COLO829 (cell line): ENCODE data around the gene TRIM13.
"Not testable (repeated sequence)": the region's sequence is repeated elsewhere in the genome, so short reads cannot be mapped to it uniquely, and the experiment has no call there.

Experiments
- DNase-seq: peaks from one replicate; pipeline ENCODE4 v3.0.0; 2012; ENCODE audit warnings: low spot score

Gene TRIM13, protein sequence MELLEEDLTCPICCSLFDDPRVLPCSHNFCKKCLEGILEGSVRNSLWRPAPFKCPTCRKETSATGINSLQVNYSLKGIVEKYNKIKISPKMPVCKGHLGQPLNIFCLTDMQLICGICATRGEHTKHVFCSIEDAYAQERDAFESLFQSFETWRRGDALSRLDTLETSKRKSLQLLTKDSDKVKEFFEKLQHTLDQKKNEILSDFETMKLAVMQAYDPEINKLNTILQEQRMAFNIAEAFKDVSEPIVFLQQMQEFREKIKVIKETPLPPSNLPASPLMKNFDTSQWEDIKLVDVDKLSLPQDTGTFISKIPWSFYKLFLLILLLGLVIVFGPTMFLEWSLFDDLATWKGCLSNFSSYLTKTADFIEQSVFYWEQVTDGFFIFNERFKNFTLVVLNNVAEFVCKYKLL

DNA sequence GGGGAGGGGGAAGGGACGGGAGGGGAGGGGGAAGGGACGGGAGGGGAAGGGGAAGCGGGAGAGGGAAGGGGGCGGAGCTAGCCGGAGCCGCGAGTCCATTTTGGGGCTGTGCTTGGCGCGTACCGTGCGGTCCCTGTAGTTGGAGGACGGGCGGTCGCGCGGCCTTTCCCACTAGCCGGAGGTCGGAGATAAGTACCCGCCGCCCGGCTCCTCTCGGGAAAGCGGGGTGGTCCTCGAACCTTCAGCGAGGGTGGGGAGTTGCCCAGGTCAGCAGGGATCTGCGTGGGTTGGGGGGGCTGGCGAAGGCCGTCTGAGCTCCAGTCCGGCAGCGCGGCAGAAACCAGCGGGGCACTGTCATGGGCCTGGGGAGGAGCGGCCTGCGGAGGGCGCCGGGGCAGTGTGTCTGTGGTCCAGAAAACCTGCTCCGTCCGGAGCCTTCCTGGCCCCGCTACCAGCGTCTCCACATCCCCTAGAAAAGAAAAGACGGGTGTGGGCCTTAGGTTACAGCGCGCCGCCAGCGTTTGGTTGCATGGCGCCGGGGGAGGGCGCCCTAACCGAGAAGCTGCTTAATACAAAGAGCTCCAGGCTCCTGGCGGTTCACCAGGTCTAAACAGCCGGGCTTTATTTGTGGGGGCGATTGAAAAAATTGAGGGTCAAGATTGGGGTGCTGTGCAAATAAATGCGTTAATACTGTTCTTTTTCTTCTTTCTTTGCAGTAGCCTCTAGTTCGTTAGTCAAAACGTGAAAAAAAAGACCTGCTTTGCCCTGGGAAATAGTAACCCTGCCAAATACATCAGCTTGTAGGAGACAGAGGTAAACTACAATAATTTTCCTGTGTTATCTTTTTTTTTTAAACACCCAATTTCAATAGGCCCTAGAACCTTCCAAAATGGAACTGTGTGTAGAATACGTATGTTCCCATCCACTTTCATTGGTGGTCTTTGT lies at the start of gene TRIM13:
TSS of gene TRIM13 (plus strand) at position 92 of the 945 bp plus-strand sequence. CDS start 14,899 bp downstream, outside the sequence.
- peak; percentile 81 for DNase-seq

DNA sequence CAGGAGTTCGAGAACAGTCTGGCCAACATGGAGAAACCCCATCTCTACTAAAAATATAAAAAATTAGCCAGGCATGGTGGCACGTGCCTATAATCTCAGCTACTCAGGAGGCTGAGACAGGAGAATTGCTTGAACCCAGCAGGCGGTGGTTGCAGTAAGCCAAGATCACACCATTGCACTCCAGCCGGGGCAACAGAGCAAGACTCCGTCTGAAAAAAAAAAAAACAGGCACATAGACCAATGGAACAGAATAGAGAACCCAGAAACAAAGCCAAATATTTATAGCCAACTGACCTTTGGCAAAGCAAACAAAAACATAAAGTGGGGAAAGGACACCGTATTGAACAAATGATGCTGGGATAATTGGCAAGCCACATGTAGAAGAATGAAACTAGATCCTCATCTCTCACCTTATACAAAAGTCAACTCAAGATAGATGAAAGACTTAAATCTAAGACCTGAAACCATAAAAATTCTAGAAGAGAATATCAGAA lies 48.0 kb upstream of the TRIM13 start:
- DNase-seq = not testable (repeated sequence)

DNA sequence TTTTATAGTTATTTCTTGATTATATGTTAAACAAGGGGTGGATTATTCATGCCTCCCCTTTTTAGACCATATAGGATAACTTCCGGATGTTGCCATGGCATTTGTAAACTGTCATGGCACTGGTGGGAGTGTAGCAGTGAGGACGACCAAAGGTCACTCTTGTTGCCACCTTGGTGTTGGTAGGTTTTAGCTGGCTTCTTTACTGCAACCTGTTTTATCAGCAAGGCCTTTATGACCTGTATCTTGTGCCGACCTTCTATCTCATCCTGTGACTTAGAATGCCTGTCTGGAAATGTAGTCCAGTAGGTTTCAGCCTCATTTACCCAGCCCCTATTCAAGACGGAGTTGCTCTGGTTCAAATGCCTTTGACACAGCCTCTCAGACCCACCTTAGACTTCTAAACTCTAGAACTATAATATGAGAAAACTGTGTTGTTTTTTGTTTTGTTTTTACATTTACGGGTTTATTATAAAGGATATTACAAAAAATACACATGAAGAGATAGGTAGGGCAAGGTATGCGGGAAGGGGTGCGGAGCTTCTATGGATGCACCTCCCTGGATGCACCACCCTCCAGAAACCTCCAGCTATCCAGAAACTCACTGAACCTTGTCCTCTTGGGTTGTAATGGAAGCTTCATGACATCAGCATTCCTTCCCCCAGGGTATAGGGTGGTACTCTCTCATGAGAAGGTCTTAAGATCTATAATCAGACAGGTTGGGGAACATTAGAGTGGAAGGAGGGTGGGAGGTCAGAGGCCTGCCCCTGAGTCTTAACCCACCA lies 44.9 kb upstream of the TRIM13 start:
- DNase-seq = no peak

DNA sequence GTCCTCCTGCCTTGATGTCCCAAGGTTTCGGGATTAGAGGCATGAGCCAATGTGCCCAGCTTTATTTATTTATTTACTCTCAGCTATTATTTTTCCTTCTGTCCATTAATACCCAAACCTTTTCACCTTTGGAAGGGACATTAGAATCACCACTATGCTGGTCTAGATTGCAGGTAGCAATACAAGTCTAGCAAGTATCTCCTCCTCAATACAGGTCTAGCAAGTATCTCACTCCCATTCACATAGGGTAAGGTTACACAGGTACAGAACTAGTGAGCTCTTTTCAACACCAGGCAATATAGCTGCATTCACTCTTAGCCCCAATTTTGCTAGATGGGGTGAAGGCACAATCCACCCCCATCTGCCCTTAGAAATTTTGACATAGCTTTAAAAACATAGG lies 43.3 kb upstream of the TRIM13 start:
- no peak for DNase-seq

DNA sequence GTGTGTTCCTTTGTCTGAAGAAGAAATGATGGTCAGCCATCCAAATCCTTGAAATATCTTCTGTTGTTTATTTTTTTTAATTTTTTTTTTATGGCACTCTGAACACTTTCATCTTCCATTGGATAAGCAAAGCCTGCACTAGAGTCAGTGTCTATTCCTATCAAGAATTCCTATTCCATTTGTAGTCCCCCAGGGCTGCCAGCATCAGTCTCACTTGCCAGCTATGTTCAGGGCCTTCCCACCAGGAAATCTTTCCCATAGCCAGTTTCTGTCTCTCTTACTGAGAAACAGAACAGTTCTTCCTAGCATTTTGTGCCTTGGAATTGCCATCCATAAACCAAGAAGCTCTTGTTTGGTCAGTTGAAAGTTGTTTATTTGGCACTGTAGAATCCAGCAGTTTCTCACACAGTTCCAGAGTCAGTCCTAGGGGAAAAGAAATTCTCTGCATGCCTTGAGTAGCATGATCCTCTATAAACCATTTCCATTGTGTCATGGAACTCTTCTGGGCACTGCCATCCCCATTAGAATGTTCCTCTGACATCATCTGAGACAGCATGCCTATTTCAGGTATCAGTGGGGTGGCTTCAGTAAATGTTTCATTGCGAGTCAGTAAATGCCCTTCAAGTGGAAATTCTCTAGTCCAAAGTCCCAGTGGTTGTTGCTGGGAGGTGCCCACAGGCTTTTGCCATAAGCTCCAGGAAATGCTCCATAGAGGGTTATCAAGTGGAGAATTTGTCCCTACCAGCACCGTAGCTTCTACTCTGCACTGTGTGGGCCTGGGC lies 42.0 kb upstream of the TRIM13 start:
- no peak for DNase-seq

DNA sequence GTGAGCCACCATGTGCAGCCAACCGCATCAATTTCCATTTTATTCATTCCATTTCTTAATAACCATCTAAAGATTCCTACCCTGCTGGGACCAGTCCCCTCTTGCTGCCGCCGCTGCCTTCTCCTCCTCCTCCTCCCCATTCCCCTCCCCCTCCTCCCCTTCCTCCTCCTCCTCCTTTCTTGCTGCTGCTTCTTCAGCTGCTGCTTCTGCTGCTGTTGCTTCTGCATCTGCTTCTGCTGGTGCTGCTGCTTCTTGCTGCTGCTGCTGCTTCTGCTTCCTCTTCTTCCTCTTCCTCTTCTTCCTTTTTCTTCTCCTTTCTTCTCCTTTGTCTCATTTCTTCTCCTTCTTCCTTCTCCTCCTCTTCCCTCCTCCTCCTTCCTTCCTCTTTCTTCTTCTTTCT lies 40.7 kb upstream of the TRIM13 start:
- DNase-seq = no peak

DNA sequence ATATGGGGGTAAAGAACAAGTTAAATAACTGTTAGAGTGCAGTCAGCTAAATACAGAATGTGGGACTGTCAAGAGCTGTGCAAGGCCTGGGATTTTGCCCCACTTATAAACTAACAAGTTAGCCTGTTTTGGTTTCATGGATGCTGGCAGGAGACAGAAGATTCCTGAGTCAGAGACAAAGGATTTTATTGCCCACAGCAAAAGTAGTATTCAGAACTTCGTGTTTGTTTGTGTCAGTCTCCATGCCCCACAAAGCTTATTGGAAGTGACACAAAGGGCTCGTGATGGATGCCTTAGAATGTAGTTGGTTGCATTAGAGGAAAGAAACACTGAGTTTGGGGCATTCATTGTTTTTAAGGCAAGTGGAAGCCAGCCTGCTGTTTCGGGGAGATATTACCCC lies 38.5 kb upstream of the TRIM13 start:
- no peak for DNase-seq

DNA sequence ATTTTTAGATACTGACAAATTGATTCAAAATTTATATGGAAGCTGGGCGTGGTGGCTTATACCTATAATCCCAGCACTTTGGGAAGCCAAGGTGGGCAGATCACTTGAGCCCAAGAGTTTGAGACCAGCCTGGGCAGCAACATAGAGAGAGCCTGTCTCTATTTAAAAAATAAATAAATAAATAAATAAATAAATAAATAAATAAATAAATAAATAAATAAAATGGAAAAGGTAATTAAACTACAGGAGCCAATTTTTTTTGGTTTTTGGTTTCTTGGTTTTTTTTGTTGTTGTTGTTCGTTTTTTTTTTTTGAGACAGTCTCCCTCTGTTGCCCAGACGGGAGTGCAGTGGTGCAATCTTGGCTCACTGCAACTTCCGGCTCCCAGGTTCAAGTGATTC lies 29.4 kb upstream of the TRIM13 start:
- no peak for DNase-seq

DNA sequence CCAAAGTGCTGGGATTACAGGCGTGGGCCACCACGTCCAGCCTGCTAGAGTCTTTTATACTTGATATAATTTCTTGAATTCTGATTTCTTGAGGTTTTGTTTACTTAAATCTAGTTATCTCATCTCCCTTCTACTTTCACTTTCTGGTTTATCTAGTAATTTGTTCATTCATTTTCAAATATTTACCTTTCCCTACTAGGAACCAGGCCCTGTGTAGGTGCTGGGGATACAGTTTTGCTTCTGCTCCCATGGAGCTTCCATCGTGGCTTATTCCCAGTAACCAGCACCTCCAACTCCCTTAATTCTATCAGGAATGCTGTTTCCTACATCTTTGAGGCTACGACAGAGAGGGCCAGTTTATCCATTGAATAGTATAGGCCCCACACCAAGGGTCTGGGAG lies 24.1 kb upstream of the TRIM13 start:
- DNase-seq = no peak

DNA sequence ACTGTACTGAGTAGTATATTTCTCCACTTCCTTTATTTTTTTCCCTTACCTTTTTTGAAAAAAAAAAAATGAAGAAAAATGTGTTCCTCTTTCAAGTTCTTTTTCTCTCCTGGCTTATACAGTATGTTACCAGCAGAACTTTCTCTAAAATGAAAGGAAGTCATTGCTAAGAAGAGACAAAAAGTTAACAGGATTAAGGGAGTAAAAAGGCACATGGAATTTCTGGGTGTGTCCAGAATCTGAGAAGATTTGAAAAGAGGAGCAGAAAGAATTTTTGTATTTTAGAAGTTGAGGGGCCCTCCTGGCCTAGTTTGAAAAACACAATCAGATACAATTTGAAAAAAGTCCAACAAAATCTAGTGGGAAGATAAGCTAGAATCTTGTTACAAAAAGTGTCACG lies 21.0 kb upstream of the TRIM13 start:
- no peak for DNase-seq

DNA sequence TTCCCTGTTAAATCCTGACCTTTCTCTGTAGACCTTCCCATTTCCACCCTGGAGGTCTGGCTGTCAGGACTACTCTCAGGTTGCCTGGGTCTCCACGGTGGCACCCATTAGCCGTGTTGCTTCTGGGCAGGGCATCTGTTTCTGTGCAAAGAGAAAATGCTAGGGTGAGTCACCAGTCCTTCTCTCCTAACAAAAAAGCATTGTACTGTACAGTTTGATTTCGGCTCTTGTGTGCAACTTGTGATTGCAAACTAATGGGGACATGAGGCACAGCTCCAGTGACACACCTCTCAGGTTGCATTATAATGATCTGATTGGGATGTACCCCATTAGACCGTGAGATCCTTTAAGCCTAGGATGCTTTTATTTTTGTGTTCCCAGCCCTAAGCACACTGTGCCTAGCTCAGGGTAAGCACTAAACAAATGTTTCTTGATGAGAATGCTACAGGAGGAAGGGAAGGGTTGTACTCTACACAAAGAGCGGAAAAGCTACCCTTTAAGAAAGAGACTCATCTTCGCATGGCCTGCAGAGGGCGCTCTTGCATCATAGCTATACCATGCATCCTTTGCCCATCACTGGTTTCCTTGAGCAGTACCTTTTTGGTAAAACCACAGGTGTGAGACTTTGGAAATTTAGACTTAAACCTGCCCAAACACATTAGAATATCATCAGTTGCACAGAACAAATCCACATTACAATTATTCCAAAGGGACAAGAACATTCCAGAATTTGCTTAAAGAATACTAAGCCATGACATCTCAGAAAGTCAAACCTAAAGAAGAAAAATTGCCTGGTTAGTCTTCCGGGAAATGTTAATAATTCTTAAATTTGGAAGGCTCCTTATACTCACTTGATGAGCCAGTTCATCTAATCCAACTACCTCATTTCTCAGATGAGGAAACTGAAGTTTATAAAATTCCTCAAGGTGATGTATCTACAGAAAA lies 20.3 kb upstream of the TRIM13 start:
- peak; percentile 87 for DNase-seq

DNA sequence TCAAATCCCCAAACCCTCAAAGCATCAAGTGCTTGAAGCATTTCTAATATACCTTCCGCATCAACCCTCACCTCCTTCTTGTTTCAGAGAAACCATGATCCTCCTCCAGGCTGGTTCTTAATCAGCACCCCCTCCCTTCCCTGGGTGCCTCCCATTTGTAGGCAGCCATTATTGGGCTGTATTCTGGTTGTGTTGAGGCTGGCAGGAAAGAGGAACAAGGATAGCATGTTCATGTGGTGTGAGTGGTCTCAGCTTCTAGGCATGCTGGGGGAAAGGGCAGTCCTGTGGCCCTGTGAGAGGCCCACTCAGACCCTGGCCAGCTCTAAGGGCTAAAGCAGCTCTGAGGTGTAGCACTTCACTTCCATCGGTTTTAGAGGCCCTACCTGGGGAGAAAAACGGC lies 18.9 kb upstream of the TRIM13 start:
- no peak for DNase-seq

DNA sequence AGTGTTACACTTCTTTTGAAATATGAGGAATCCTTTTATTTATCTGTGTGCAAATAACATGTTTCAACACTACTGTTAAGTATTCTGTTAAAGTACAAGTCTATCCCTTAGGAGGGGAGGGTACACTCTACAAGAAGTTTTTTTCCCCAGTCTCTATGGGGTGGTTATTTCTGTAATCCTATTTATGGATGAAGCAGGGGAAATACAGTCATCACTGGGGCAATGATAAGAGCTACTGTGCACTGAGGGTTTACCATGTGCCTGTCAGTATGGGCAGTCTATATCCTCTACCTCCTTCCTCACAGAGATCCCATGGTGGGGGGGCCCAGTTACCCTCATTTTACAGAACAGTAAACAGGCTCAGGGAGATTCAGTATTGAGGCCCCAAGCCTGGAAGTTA lies 16.6 kb upstream of the TRIM13 start:
- no peak for DNase-seq

DNA sequence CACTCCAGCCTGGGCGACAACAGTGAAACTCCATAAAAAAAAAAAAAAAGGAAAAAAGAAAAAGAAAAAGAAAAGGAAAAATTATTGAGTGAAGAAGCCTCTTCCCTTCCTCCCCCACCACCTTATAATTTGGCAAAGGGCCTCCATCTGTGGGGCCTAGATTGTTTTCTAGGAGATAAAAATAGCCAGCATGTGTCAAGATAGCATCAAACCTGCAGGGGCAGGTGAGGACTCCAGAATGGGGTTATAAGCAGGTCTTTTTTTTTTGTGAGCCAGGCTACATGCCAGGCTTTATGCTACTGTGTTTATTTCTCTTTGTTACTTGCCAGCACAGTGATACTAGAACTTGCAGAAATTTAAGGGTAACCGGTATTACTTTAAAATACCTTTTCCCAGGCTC lies 11.7 kb upstream of the TRIM13 start:
- no peak for DNase-seq

DNA sequence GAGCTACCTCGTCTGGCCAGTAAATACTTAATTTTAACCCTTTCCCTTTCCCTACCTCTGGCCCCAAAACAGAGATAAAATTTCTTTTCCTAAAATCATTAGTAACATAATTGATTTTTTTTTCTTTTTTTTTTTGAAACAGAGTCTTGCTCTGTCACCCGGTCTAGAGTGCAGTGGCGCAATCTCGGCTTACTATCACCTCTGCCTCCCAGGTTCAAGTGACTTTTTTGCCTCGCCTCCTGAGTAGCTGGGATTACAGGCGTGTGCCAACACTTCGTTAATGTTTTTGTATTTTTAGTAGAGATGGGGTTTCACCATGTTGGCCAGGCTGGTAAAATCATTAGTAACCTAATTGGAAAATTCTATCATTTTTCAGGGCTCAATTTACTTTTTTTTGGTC lies 10.4 kb upstream of the TRIM13 start:
- no peak for DNase-seq

DNA sequence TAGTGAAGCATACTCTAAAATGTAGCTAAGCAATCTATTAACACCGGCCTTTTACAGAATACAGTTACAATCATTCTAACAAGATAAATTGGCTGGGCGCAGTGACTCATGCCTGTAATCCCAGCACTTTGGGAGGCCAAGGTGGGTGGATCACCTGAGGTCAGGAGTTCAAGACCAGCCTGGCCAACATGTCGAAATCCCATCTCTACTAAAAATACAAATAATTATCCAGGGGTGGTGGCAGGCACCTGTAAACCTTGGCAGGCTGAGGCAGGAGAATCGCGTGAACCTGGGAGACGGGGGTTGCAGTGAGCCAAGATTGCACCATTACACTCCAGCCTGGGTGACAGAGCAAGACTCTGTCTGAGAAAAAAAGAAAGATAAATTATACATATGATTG lies 6.2 kb upstream of the TRIM13 start:
- not testable (repeated sequence) for DNase-seq

DNA sequence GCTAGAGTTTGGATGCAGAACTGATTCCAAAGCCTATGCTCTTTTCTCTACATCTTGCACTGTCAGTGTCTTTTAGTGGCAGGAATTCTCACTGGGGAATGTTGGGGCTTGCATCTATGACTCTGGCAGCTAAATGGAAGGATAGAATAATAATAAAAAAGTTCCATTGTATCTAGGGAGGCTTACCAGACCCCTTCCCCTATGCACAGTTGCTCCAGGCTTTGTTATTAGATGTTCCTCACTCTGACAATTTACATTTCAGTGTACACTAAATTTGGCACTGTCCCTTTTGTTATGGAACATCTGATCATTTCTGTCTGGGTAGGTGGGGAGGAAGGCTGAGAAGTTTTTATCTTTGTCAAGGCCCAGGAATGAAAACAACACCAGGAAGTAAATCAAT lies 3.7 kb upstream of the TRIM13 start:
- no peak for DNase-seq

DNA sequence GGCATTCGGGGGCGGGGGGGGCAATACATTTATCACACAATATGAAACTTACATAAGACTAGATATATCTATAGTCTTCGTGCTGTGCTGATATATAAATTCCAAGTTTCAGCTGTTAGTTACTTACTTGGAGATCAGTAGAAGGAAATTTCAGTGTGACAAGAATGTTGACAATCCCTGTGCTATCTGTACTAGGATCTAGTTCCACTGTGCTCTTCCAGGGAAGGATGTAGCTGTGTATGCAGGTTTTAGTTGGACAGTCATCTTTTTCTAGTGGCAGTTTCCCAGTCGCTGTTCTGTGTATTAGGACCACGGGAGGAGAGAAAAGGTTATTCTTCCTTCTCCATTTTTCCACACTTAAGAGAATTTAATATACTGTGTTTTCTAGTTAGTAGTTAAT lies 3.2 kb upstream of the TRIM13 start:
- no peak for DNase-seq

DNA sequence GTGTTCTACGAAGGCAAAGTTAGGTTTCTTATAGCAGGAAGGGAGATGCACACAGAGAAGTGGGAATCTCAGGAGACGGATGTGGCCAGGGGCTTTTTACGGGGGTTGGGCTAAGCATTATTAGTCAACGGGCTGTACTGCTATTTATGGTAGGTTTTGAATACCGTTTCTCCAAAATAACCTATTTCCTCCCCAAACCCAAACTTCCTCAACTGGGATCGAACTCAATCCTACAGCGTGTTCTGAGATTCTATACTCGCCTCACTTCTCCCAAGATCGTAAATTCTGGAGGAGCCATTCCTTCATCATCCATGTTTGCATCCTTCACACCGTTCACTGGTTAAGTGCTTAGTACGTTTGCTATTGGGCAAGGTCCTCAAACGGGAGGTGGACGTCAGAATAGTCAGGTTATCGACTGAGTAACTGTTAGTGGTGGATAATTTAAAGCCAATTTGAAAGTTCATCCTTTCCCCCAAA lies 1.2 kb upstream of the TRIM13 start:
- no peak for DNase-seq
